ENCODE measurements around the gene ALKBH7.

GRCh38 chr19:6409346-6409745 is 36.8 kb downstream of the ALKBH7 start:
- no peak for TF ChIP-seq POLR2A (IDR thresholded peaks at IDR 0.05)
- no peak for TF ChIP-seq CTCF (IDR thresholded peaks at IDR 0.05)
